Erythroblast (primary cell): ENCODE results near the gene XIAP.

Experiments used
- GATA1 ChIP-seq: IDR thresholded peaks from 2 replicates; pipeline ENCODE4 v1.6.1; 2011; ENCODE audit warnings: low read depth, mild to moderate bottlenecking, control low read depth, low read length, moderate library complexity
- POLR2A ChIP-seq: IDR thresholded peaks from 2 replicates; pipeline ENCODE4 v1.6.1; 2011; ENCODE audit warnings: mild to moderate bottlenecking, low read length

DNA sequence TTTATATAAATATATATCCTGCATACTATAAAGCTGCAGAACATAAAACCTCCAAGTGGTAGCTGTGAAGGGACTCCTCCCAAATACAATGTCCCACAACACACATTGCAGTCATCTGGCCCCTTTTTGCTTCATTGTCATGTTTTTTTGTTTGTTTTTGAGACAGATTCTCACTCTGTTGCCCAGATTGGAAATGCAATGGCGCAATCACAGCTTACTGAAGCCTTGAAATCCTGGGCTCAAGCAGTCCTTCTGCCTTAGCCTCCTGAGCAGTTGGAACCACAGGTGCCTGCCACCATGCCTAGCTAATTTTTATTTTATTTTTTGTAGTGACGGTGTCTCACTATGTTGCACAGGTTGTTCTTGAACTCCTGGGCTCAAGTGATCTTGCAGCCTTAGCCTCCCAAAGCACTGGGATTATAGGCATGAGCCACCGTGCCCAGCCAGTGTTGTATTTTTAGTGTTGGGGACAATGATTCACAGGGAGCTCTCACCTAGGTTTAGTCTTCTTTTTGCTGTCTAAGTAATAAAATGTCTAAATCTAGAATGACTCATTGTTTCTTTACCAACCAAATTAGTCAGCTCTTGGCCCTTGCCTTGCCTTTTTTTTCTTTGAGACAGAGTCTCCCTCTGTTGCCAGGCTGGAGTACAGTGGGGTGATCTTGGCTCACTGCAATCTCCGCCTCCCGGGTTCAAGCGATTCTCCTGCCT lies 24.0 kb upstream of the XIAP start:
- no peak for TF ChIP-seq POLR2A
- TF ChIP-seq GATA1: no peak
